Stimulated activated CD8-positive, alpha-beta memory T cell treated with anti-CD3 and anti-CD28 coated beads, Interleukin-4, amount 100 ng/mL, for 48 hours (primary cell): ENCODE measurements around the gene CLEC11A.

Source experiments
- DNase-seq: peaks from one replicate; pipeline ENCODE4 v3.0.0-alpha.2; 2020

The CLEC11A gene

DNA sequence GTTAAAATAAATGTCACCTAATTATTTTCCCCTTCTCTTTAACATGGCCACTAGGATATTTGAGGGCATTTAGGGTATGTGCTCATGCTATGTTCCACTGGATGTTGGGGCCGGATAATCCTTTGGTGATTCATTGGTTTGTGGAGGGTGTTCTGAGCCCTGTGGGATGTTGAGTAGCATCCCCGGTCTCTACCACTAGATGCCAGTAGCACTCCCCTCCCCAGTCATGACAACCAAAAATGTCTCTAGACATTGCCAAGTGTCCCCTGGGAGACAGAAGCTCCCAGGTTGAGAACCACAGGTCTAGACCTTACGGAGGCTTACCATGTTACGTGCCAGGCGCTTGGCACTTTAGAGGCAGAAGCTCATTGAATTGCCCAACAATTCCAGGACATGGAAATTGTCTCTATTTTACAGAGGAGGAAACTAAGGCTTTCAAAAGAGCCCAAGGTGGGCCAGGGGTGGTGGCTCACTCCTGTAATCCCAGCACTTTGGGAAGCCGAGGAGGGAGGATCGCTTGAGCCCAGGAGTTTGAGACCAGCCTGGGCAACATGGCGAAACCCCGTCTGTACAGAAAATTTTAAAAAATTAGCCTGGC is 17.6 kb upstream of the CLEC11A start:
- peak; percentile 55 for DNase-seq

DNA sequence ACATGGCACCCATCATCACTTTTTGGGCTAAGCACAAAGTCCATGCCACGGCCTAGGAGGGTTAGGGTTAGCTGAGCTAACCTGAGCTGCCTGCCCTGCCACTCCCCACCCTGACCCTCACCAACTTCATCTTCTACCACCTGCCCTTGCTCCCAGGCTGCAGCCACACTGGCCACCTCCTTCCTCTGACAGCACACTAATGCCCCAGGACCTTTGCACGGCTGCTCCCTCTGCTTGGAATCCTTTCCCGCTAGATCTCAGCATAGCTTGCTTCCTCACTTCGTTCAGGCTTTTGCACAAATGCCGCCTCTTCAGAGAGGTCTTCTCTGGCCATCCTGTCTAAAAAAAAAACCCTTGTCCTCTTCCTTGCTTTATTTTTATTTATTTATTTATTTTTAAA is 16.8 kb upstream of the CLEC11A start:
- DNase-seq: no peak

DNA sequence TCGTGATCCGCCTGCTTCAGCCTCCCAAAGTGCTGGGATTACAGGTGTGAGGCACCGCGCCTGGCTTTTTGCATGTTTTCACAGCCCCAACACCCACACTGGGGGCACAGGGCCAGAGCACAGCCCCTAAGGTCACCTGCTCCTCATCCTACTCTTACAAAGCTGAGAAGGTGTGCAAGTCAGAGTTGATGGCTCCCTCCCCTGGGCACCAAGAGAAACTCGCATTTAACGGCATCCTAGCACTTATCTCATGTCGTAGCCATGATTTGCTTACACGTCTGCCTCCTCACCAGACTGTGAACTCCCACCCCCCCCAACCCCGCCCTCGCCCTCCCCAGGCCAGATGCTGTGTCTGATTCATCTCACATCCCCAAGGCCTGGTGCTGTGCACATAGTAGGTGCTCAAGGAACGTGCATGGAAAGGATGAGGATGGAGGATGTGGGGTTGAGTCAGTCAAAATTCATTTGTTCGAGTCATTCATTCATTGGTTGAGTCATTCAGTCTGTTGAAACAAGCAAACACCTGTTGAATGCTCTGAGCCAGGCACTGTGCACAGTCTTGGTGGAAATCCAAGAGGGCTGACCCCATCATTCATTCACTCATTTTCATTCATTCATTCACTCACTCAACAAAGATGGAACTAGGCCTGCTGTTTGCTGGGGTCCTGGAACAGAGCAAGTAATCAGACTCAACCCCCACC is 14.8 kb upstream of the CLEC11A start:
- no peak for DNase-seq

DNA sequence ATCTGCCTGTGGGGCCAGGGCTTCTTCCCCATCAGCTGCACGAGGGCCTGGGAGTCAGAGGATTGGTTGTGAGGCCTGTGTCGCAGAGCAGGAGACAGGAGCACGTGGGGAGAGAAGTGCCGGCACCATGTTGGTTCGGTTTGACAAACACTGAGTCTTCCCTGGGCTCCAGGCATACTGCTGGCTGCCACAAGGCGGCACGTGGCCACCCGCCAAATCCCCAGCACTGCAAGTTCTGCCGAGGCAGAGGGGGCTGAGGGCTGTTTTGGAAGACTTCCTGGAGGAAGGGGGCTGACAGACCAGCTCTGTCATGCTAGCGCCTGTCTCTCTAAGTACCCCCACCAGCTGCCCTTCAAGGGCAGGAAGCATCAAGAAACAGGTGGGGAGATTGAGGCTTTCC is 13.1 kb upstream of the CLEC11A start:
- no peak for DNase-seq

DNA sequence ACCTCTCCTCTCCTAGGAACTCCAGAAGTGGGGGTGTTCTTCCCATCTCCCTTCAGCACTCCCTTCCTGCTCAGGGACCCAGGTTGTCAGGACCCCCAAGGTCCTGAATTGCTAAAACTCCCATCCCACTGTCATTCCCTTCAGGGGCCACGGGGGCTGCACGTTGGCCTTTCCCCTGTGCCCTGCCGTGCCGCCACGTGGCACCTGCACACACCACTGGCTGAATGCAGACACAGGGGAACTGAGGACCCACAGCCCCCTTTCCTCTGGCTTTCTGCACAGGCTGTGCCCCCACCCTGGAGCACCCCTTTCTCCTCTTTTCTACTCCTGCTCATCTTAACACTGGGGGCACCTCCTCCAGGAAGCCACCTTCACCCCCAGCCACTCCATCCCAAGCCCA is 12.6 kb upstream of the CLEC11A start:
- DNase-seq: no peak

DNA sequence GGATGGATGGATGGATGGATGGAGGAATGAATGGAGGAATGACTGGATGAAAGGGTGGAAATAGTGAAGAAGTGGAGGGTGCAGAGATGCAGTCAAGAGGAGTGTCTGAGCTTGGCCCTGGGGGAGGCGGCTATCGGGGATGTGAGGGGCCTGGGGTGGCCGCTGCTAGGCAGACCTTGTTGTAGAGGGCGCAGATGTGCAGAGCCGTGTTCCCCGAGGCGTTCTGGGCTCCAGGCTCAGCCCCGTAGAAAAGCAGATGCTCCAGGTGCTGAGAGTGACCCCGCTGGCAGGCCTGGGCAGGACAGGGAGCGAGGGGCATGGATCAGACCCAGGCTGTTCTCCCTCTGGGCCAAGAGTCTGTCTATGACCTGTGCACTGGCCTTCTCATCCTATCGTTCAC is 12.0 kb upstream of the CLEC11A start:
- DNase-seq: no peak

DNA sequence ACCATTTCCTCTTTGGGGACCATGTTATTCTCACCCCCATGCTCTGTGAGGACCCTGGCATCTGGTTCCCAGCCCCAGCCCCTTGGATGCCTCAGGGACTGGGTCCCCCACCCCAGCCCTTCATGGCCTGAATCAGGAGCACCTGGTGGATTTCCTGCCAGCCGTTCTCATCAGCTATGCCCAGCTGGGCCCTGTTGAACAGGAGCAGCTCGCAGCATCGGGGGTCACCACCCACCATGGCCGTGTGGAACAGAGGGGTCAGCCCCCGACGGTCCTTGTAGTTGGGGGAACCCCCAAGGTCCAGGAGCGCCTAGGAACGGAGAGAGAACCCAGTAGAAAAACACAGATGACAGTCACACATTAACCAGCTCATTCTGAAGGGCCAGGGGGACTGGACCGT is 11.4 kb upstream of the CLEC11A start:
- no peak for DNase-seq

DNA sequence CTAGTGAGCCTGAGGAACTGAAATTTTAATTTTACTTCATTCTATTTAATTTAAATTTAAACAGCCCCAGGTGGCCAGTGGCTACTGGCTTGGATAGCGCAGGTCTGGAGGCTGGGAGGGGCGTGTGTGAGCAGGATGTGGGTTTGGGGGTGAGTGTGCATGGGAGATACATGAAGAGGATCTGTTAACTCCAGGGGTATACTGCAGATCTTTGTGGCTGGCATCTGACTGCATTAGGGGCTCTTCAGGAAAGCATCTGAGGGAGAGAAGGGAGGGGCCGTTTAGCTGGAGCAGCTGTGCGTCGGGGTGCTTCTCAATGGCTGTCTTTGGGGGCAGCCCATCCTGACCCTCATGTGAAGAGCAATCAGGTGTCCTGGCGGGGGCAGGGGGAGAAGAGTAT is 10.3 kb upstream of the CLEC11A start:
- DNase-seq: no peak

DNA sequence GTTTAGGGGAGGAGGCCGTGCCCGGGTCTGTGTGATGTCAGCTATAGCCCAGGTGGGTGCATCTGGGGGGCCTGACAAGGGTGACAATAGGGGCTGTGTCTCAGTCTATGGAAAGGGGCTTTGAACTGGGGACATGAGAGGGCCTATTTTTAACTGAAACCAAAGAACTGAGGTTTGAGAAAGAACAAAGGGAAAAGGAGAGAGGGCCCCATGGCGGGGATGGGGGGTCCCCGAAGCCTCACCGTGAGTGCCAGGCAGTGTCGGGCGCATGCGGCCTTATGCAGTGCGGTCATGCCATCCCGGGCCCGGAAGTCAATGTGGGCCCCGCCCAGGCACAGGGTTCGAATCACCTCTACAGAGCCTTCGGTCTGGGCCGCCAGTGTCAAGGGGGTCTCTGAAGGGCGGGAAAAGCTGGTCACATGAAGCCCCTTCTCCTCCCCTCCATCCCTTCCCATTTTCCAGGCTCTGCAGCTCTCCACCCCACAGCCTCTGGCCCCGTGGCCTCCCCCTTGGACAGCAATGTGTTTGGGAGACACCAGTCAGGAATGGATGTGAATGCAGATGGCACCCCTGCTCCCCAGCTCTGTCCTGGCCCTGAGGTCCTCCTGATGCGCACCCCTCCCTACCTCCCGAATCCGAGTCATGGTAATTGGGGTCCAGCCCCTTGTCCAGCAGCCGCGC is 9.5 kb upstream of the CLEC11A start:
- no peak for DNase-seq

DNA sequence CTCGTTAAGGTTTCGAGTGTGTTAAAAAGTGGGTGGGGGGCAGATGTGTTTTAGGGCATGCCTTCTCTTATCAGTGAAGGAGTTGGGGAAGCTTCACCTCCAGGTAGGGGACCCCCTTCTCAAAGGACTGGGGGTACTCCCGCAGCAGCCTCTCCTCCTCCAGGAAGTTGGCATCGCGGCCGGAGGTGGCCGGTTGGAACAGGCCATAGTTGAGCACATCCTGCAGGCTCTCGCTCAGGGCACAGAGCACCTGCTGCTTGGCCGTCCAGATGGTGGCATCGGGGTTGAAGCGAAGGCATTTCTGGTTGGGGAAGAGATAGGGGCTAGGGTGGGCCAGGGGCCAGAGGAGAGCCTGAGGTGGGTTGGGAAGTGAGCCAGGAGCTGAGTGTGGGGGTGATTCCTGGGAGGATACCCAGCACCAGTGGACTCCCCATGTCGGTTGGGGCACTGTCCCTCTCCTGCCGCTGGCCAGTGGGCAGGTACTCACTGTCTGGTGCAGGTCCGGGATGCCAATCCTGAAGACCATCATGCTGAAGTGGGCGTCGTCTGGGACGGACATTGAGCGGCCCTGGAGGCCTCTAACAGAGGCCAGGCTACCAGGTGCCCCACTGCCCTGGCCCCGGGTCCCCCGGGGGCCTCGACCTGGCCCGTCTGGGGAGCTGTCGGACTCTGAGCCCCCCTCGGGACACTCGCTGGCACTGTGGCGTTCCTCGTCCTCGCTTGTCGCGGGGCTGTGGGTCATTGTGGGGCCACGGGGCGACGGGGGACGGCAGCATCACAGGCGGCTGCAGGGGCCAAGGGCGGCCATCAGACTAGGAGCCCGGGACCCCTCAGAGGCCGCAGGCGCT is 6.8 kb upstream of the CLEC11A start:
- no peak for DNase-seq

DNA sequence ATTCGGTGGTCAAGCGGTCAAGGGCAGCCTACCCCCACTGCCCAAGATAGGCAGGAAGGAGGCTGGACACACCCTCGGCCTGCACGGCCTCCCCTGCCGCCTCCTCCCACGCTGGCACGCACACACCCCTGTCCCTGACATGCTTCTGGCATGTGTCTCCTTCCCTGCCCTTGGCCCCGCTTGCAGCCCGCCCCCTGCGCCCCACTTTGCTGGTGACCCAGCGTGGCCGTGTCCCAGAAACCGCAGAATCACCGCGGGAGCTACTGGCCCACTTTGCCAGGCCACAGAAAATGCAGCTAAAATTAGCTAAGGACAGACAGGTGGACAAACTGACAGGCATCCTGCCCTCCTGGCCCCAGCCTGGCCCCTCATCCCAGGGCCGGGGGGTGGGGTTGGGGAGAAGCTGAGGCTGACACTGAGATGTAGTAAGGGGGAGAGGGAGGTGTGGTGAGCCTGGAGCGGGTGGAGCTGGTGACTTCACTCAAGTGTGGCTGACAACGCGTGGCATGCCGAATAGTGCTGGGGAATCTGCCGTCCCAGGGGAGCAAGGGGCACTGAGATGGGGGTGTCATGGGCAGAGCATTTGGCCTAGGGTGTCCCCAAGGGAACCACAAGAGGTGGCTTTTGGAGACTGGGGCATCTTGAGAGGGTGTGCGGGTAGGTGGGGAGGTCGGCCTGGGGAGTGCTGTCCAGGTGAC is 6.0 kb upstream of the CLEC11A start:
- no peak for DNase-seq

DNA sequence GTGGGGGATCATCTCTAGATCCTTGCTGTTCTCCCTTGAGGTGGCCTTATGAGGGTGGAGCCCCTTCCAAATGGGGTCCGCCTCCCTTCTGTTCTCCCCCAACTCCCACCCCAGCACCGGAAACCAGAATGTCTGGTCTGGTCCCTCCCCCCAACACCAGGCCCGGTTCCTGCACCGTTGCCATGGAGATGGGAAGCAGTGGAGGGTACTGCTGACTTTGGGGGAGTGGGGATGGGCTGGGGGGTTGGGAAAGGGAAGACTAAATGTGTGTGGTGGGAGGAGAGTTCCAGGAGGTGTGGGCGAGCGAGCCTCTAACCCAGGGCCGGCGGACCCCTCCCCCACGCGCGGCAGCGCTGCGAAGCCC is 5.3 kb upstream of the CLEC11A start:
- DNase-seq: no peak

DNA sequence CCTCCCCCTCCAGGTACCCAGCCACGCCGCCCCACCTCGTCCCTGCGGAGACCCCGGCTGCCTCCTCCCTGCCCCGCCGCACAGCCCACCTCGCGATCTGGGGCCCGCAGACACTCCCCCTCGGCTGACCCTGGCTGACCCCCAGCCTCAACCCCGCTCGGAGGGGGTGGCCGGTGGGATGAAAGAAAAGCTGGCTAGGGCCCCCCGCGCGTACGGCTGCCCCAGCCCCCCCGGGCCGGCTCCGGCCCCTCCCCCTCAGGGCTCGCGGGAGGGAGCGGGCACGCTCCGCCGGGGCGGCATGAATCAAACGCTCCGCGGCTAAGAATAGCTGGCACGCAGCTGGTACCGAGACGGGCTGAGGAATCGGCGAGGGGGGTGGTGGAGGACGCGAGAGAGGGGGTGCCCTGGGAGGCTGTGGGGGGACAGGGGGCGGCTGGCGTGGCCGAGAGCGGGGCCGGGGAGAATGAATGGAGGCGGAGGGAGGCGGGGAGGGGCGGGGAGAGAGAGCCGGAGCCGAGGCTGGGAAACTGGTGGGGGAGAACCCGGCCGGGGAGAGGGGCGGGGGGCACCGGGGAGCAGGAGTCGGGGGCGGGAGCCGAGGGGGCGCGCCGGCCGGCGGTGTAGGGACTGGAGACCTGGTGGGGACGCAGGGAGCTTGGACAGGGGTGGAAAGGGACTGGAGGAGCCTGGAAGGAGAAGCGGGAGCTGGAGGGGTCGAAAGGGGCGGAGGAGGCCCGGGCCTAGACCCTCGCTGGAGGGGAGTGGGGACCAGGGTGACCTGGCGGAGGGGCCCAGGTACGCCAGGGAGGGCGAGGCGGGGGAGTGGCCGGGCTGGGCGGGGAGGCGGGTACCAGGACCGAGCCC is 4.7 kb upstream of the CLEC11A start:
- DNase-seq: no peak

DNA sequence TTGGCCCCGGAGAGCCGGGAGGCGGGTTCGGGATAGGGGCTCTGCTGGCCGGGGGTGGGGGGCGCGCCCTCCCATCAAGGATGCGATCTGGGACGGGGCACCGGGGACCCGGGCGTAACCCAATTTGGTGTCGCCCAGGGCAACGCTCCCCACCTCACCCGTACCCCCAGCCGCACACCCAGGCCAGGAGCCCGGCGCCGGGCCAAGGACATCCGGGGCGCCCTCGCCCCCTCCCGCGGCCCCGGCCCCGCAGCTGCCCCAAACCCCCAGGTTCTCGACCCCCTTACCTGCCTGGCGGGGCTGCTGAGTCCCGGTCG is 4.1 kb upstream of the CLEC11A start:
- no peak for DNase-seq

DNA sequence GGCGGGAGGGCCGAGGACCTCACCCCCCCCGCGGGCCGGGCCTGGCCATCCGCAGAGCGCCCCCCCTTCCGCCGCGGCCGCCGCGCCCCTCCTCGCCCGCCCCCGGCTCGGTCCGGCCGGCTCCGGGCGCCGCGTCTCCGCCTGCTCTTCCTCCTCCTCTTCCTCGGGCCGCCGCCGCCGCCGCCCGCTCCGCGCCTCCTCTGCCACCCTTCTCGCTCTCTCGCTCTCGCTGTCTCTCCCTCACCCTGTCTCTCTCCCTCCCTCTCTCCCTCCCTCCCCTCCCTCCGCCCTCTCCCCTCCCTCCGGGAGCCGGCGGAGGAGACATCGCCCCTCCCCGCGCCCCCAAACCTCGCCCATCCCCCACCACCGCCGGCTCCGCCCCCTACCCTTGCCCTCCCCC is 3.6 kb upstream of the CLEC11A start, which contains the start of gene SHANK1:
TSS of gene SHANK1 (minus strand) at position 237 of the 400 bp plus-strand sequence. CDS start 2,883 bp downstream, outside the sequence.
- no peak for DNase-seq

DNA sequence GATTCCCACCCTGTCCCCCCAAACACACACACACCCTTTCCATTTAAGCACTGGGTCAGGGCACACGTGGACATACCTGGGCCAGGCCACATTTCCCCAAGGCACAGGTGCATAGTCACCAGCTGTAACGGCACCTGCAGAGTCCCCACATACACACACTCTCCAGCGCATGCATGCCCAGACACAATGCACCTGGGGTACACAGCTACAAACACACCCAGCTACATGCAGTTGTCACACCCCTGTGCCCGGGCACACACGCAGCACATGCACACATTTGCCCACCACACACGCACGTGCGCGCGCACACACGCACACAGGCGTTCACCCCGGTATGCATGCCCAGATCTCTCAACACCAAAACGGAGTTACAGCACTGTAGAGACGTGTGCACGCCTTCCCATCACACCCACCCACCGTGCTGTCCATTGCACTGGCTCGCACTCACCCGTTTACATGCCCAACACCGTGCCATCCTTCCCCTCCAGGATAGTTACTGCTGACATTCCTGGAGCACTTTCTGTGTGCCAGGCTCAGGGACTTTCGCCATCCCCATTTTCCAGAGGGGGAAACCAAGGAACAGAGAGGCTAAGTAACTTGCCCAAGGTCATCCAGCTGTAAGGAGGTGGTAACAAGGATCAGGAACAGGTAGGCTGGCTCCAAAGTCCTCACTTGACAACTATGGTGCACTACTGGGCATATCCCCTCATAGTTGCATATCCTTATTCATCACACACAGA is 2.8 kb upstream of the CLEC11A start:
- no peak for DNase-seq

DNA sequence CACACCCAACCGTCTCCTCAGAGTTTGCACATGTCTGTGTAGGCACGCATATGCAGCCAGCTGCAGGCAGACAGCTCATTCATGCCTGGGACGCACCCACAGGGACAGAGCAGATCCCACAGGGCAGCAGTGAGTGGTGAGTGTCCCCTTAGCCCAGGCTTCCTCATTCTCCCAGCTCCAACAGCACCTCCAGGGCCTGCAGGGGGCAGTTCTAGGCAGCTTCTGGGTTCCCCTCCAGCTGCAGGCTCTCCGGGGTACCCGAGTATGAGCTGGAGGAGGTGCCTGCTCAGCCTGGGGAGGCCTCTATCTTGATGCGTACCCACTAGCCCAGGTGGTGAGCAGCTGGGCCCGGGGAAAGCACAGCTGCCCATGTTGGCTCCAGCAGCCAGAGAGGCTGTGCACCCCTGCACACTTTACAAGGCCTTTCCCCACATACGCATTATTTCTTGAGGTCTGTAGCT is 2.2 kb upstream of the CLEC11A start:
- DNase-seq: no peak

DNA sequence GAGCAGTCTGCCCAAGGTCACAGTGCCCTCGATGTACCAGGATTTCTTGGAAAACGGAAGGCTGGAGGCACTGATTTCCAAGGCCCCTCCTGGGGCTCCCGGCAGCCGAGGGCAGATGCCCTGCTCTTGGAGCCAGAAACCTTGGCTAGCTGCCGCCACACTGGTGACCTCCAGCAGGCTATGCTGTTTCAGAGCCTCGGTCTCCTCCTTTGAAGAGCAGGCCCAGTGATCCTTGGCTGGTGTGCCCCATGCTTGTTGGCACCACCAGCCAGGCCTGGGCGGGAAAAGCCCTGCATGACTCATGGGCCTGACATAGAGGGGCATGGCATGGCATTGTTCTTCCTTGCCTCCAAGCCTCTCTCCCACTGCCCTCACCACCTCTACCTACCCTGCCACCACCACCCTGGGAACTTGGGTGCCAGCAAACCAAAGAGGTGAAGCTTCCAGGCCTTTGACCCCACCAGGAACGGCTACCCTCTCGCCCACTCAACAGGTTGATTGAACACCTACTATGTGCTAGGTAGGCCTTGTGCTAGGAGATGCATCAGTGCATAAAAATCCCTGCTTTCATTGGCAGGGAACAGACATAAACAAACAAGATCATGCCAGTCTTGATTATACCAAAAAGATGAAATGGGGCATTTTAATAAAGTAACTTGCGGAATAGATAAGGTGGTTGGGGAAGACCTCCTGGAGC is 1.6 kb upstream of the CLEC11A start:
- no peak for DNase-seq

DNA sequence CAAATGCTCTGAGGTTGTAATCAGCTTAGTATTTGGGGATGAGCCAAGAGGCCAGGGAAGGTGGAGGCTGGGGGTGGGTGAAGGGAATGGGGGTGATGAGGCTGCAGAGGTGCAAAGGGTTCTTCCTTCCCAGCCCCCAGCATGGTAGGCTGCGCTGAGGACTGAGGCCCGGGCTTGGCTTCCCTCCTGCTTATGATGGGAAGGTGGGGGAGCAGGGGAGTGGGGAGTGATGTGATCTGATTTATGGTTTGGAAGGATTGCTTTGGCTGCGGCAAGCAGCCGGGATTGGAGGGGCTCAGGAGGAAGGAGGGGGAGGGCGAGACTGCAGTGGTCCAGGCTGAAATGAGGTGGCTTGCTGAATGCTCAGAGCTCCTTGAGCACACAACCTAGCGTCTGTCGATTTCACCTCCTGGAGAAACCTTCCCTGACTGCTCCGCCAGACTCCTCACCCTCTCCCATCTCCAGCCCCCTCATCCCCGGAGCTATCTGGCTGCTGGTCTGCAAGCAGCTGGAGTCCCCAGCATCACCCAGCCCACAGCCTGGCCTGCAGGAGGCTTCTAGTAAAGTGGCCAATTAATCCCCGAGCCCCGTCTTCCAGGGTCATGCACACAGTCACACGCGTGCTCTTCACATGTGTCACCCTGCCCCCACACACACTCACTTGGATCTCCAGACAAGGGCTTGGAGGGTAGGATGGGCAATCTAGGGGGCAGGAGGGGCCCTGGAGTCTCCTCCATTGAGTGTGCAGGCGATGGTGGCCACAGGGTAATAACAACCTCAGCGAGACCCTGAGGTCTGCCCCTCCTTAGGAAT is 757 bp upstream of the CLEC11A start:
- DNase-seq: no peak
